ENCODE results near the gene ARHGAP29. TPM values are rescaled to one million over a fixed set of nuclear protein-coding genes. Genes with fewer than 3 reads are reported as not detected.

Gene ARHGAP29
- total and polyA plus RNA-seq, 2 of the 8 experiments (the other 6 are each of a cell fraction or from before 2014, with no cell fraction given) = 0.57 to 3.2 TPM

GRCh38 chr1:94156096-94156625, 81.2 kb downstream of the ARHGAP29 start (continued):
- no peak for TF ChIP-seq CHD1 (IDR thresholded peaks at IDR 0.05; ENCODE audit: low read depth, low read length)
